ENCODE measurements around the gene C1QTNF8.

DNA sequence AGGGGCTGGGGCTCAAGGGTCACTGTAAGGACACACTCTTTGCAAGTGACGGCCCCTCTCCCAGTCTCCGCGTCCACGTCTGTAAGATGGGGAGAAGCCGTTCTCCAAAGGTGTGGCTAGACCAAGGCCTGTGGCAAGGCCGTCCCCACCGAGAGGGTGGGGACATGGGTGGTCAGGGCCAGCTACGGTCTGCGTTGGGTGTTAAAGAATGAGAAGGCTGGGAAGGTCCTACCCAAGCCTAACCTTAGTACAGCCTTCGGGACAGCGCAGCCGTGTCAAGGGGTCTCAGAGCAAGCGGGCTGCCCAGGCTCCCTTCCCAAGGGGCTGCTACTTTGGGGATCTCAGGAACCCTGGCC, 1.9 kb downstream of the C1QTNF8 start:
- TF ChIP-seq, protein P1, sequence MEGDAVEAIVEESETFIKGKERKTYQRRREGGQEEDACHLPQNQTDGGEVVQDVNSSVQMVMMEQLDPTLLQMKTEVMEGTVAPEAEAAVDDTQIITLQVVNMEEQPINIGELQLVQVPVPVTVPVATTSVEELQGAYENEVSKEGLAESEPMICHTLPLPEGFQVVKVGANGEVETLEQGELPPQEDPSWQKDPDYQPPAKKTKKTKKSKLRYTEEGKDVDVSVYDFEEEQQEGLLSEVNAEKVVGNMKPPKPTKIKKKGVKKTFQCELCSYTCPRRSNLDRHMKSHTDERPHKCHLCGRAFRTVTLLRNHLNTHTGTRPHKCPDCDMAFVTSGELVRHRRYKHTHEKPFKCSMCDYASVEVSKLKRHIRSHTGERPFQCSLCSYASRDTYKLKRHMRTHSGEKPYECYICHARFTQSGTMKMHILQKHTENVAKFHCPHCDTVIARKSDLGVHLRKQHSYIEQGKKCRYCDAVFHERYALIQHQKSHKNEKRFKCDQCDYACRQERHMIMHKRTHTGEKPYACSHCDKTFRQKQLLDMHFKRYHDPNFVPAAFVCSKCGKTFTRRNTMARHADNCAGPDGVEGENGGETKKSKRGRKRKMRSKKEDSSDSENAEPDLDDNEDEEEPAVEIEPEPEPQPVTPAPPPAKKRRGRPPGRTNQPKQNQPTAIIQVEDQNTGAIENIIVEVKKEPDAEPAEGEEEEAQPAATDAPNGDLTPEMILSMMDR (IDR thresholded peaks at IDR 0.05; ENCODE audit: borderline replicate concordance, extremely low read depth, low read length, poor library complexity, severe bottlenecking): no peak
- no peak for TF ChIP-seq EZH2 (IDR thresholded peaks at IDR 0.05; ENCODE audit: borderline replicate concordance, low read depth, low read length, severe bottlenecking)

Data from DND-41 (cell line).